Measurements from ENCODE around the gene KANK3.
A peak's percentile ranks its signal among the peaks of the same experiment; 100 is the strongest.
"Not testable (repeated sequence)": the region's sequence is repeated elsewhere in the genome, so short reads cannot be mapped to it uniquely, and the experiment has no call there.

The KANK3 gene

DNA sequence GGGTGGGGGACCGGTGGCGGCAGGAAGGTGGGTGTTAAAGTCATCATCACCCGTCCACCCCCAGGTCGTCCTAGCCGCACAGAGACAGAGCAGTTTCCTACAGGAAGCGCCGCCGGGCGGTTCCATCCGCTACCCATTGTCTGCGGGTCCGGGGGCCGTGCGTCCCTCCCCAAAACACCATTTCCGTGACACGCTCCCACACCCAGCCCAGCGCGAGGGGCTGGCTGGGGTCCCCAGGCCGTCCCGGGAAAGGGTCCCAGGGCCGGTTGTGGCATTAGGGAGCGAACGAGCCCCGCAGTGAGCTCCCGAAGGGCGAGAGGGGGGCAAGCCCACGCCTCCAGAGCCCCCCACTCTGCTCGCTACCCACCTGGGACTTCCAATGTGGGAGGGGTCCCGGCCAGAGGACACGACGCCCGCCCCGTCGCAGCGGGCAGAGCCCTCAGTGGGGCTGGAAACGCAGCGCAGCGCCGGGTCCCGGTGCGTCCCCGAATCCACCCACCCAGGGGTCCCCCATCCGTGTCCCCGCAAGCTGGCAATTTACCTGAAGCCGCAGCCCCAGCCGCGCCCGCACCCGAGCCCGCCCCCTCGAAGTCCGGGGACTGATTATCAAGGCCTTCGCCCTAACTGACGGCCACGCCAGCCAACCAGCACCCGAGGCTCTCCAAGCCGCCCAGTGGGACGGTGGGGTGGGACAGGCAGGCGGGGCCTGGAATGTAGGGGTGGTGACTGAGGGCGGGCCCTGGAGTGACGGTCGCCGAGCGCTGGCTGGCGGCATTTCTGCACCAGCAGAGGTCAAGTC, at the start of gene KANK3:
Gene KANK3 (minus strand): TSS at position 579 of the 799 bp plus-strand sequence. CDS start 5,434 bp downstream, outside the sequence.
- peak; percentile 92 for DNase-seq (ENCODE audit: low spot score)

- DNase-seq (ENCODE audit: low spot score) = peak; percentile 49
Measured at GRCh38 chr19:8392017-8392591, 49.0 kb upstream of the KANK3 start.

- no peak for DNase-seq (ENCODE audit: low spot score)
Measured at GRCh38 chr19:8391198-8392016, 48.3 kb upstream of the KANK3 start.

DNA sequence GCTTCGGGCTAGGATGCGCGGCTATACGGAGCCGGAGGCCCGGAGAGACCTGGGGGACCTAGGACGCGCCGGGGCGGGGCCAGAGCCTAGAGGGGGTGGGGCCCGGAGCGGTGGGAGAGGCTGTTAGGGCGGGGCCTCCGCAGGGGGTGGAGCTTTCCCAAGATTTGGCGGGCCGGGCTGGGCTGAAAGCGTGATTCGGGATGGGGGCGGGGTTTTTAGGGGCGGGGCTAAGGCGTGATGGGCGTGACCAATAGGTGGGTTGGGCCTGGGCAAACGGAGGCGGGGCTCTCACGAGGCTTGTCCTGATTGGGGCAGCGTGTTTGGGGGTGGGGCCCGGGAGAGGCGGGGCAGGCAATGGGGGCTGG, 47.5 kb upstream of the KANK3 start:
- DNase-seq (ENCODE audit: low spot score) = peak; percentile 95

DNA sequence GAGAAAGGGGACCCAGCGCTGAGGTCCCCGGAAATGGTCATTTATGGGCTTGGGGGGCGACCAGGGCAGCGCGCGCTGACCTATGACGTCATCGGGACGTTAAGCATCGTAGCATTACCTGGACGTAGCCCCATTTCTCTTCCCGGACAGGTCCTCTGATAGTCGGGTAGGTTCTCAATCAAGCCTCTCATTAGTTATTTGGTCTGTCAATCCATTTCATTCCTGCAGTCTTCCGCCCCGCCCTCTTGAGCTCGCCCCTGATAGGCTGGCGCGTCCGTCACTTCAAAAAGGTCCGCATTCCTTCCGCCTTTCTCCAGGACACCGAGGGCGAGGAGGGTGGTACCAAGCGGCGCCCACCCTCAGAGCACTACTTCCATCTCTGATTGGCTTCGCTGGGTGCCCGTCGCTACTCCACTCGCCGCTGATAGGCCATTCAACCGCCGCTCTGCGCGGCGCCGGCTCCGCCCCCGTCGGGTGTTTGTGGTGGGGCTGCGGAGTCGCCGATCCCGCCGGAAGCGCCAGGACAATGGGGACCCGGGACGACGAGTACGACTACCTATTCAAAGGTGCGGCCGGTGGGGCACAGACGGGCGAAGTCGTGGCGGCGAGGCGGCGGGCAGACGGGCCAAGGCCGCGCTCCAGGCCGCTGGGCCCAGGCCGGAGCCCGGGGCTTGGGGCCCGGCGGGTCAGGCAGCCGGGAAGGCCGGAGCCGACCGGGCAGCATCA, 47.0 kb upstream of the KANK3 start, which contains the start of gene RAB11B:
Gene RAB11B (plus strand): TSS at position 470 of the 726 bp plus-strand sequence. CDS start 57 bp downstream, at position 527.
- DNase-seq (ENCODE audit: low spot score) = peak; percentile 100

GRCh38 chr19:8388612-8388958, 45.5 kb upstream of the KANK3 start:
- no peak for DNase-seq (ENCODE audit: low spot score)

DNA sequence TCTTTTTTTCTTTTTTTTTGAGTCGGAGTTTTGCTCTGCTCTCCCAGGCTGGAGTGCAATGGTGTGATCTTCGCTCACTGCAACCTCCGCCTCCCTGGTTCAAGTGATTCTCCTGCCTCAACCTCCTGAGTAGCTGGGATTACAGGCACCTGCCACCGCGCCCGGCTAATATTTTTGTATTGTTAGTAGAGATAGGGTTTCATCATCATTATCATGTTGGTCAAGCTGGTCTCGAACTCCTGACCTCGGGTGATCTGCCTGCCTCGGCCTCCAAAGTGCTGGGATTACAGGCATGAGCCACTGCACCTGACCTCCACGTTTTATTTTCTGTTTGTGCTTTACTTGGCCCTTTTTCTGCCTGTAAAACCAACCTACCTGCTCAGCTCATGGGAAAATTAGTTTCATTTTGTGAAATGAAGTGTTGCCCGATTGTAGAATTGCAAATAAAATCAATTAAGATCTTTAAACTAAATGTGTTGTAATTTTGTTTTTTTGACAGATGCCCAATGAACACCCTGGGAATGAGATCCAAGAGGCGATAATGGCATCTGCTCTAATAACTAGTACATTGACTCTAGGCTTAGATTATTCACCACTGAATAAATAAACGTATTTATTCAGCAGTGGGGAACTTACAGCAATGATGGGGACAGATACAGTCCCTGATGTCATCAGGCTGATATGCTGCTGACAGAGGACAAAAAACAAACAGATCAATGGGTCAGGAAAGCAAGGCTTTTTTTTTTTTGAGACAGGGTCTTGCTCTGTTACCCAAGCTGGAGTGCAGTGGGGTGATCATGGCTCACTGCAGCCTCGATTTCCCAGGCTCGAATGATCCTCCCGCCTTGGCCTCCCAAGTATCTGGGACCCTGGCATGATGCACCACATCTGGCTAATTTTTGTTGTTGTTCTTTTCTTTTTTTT, 44.9 kb upstream of the KANK3 start:
- no peak for DNase-seq (ENCODE audit: low spot score)

GRCh38 chr19:8386990-8387389, 43.9 kb upstream of the KANK3 start:
- DNase-seq (ENCODE audit: low spot score) = no peak

DNA sequence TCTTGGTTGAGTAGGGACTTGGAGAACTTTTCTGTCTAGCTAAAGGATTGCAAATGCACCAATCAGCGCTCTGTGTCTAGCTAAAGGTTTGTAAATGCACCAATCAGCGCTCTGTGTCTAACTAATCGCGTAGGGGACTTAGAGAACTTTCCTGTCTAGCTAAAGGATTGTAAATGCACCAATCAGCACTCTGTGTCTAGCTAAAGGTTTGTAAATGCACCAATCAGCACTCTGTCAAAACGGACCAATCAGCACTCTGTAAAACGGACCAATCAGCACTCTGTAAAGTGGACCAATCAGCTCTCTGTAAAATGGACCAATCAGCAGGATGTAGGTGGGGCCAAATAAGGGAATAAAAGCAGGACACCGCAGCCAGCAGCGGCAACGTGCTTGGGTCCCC, 43.4 kb upstream of the KANK3 start:
- not testable (repeated sequence) for DNase-seq (ENCODE audit: low spot score)

- DNase-seq (ENCODE audit: low spot score) = not testable (repeated sequence)
Measured at GRCh38 chr19:8385566-8385965, 42.5 kb upstream of the KANK3 start.

DNA sequence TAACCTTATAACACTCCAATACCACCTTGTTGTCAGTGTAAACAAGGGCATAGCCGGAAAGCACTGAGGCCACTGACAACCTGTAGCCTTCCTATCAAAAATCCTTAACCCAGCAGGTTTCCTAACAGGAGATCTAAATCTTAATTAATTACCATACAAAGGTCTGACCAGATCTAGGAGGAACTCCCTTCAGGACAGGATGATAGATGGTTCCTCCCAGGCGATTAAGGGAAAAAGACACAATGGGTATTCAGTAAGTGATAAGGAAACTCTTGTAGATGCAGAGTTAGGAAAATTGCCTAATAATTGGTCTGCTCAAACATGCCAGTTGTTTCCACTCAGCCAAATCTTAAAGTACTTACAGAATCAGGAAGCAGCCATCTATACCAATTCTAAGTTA, 42.0 kb upstream of the KANK3 start:
- not testable (repeated sequence) for DNase-seq (ENCODE audit: low spot score)

- DNase-seq (ENCODE audit: low spot score) = not testable (repeated sequence)
Measured at GRCh38 chr19:8384569-8384968, 41.5 kb upstream of the KANK3 start.

GRCh38 chr19:8379156-8379891, 36.3 kb upstream of the KANK3 start:
- not testable (repeated sequence) for DNase-seq (ENCODE audit: low spot score)

DNA sequence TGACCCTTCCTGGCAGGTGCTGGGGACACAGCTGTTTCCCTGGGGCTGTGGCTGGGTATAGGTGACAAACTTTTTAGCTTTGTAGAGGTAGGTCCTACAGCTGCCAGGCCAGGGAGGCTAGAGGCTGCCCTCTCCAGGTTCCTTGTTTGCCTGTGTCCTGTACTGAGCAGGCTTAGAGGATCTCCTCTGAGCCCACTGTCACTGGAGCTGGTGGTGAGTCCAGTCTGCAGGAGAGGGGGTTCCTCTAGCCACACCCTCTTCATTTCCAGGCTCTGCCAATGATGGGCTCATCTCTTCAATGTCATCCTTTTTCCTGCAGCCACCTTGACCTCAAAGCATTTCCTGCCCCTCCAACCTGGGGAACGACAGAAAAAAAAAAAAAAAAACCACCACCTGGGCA, 34.5 kb upstream of the KANK3 start:
- DNase-seq (ENCODE audit: low spot score) = no peak

DNA sequence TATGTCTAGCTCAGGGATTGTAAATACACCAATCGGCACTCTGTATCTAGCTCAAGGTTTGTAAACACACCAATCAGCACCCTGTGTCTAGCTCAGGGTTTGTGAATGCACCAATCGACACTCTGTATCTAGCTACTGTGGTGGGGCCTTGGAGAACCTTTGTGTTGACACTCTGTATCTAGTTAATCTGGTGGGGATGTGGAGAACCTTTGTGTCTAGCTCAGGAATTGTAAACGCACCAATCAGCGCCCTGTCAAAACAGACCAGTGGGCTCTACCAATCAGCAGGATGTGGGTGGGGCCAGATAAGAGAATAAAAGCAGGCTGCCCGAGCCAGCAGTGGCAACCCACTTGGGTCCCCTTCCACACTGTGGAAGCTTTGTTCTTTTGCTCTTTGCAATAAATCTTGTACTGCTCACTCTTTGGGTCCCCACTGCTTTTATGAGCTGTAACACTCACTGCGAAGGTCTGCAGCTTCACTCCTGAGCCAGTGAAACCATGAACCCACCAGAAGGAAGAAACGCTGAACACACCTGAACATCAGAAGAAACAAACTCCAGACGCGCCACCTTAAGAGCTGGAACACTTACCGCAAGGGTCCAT, 33.4 kb upstream of the KANK3 start:
- DNase-seq (ENCODE audit: low spot score) = not testable (repeated sequence)

- DNase-seq (ENCODE audit: low spot score) = not testable (repeated sequence)
Measured at GRCh38 chr19:8375766-8376165, 32.7 kb upstream of the KANK3 start.

- DNase-seq (ENCODE audit: low spot score) = peak; percentile 46
Measured at GRCh38 chr19:8373867-8374813, 31.1 kb upstream of the KANK3 start.

DNA sequence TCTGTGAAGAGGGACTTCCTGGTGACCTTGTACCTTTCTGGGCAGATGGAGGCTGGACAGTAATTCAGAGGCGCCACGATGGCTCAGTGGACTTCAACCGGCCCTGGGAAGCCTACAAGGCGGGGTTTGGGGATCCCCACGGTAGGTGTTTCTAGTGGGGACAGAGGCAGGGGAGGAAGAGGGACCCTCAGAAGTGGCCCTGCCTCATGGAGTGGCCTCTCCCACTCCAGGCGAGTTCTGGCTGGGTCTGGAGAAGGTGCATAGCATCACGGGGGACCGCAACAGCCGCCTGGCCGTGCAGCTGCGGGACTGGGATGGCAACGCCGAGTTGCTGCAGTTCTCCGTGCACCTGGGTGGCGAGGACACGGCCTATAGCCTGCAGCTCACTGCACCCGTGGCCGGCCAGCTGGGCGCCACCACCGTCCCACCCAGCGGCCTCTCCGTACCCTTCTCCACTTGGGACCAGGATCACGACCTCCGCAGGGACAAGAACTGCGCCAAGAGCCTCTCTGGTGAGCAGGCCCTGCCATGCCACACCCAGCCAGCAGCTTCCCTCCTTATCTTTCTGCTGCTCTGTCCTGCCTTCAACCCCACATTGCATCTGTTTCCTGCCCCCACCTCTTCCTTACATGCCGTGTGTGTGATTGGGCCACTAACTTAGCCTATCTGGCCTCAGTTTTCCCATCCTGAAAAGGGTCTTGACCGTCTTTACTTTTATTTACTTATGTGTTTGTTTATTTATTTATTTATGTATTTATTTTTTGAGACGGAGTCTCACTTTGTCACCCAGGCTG, 28.1 kb upstream of the KANK3 start:
- DNase-seq (ENCODE audit: low spot score) = no peak

Data from pons (tissue), 1 donor.